ENCODE data around the gene SFTPD. TPM values are rescaled to one million over a fixed set of nuclear protein-coding genes. Genes with fewer than 3 reads are reported as not detected.
A peak's percentile ranks its signal among the peaks of the same experiment; 100 is the strongest.

Gene SFTPD
- total and polyA plus RNA-seq, 2 of the 13 experiments (the other 11 are each of a cell fraction or from before 2014, with no cell fraction given): not detected

DNA sequence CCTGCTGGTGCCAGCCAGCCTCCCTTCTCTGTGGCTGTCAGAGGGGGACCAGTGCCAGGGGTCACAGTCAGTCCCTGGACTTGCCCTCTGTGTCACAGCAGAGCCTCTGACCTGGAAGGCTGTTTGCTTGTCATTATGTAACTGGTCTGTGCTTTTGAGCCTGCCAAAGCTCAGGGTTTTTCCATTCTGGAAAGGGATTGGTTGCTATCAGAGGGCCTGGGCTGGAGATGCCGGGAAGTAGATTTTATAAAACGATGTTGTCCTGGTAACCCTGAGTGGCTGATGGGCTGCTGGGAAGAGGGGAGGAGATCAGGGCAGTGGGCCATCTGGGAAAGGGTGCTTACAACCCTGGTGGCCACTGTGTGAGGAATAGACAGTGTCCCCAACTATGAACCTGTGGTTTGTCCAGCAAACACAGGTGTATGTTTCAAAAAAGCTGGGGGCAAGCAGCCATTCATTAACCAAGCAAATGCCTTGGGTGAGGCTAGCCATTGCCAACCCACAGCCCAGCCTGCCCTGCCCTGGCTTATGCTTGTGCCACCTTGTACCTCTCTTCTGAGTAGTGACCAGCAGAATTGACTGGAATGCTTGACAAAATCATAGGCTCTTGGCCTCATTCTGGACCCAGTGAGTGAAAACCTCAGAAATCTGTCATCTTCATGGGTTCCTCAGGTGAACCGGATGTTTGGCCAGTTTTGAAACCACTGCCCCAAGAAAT, 21.6 kb downstream of the SFTPD start (continued):
- TF ChIP-seq CHD4 (IDR thresholded peaks at IDR 0.05; ENCODE audit: borderline replicate concordance, low read length) (no peak), NR2F6 (IDR thresholded peaks at IDR 0.05) (peak; percentile 88), NR2F6 (CRISPR knock-in tag; IDR thresholded peaks at IDR 0.05) (peak; percentile 93), BRCA1 (CRISPR knock-in tag; IDR thresholded peaks at IDR 0.05) (0 out of 2 replicates have a peak, but pooled peaks have one; percentile 47), FOXJ3 (CRISPR knock-in tag; IDR thresholded peaks at IDR 0.05; ENCODE audit: borderline replicate concordance) (peak; percentile 64; the same call in 1 of the 2 replicates), ARID2 (CRISPR knock-in tag; IDR thresholded peaks at IDR 0.05; ENCODE audit: borderline replicate concordance) (no peak), NFYB (CRISPR knock-in tag; IDR thresholded peaks at IDR 0.05) (peak; percentile 45; the same call in 1 of the 2 replicates), RNF2 (conservative IDR thresholded peaks at IDR 0.05; ENCODE audit: low read depth) (no peak), EED (CRISPR knock-in tag; IDR thresholded peaks at IDR 0.05) (no peak), TAF1 (CRISPR knock-in tag; IDR thresholded peaks at IDR 0.05) (no peak), ZFX (CRISPR knock-in tag; IDR thresholded peaks at IDR 0.05; ENCODE audit: low read depth) (peak; percentile 36; the same call in 1 of the 2 replicates), ZNF766 (CRISPR knock-in tag; IDR thresholded peaks at IDR 0.05; ENCODE audit: borderline replicate concordance) (0 out of 2 replicates have a peak, but pooled peaks have one; percentile 45), ZBTB7B (CRISPR knock-in tag; IDR thresholded peaks at IDR 0.05) (peak; percentile 48; the same call in 1 of the 2 replicates), PAF1 (CRISPR knock-in tag; IDR thresholded peaks at IDR 0.05) (no peak), HNRNPLL (IDR thresholded peaks at IDR 0.05; ENCODE audit: low read depth, low read length, poor library complexity, severe bottlenecking) (no peak), PPARG (CRISPR knock-in tag; conservative IDR thresholded peaks at IDR 0.05) (peak; percentile 93), KAT8 (CRISPR knock-in tag; IDR thresholded peaks at IDR 0.05) (peak; percentile 40; the same call in 1 of the 2 replicates), ELF3 (CRISPR knock-in tag; IDR thresholded peaks at IDR 0.05) (peak; percentile 54), FOXK1 (CRISPR knock-in tag; IDR thresholded peaks at IDR 0.05; ENCODE audit: borderline replicate concordance, low read depth) (peak; percentile 36; the same call in 1 of the 2 replicates), ZNF367 (CRISPR knock-in tag; IDR thresholded peaks at IDR 0.05; ENCODE audit: borderline replicate concordance) (no peak), MIXL1 (CRISPR knock-in tag; IDR thresholded peaks at IDR 0.05) (0 out of 2 replicates have a peak, but pooled peaks have one; percentile 15), ZFP37 (CRISPR knock-in tag; IDR thresholded peaks at IDR 0.05; ENCODE audit: borderline replicate concordance) (0 out of 2 replicates have a peak, but pooled peaks have one; percentile 59), FOSL2 (CRISPR knock-in tag; IDR thresholded peaks at IDR 0.05) (peak; percentile 72), ZNF292 (CRISPR knock-in tag; IDR thresholded peaks at IDR 0.05; ENCODE audit: borderline replicate concordance, low read depth) (peak; percentile 72; the same call in 1 of the 2 replicates)
- TF ChIP-seq, protein P1, sequence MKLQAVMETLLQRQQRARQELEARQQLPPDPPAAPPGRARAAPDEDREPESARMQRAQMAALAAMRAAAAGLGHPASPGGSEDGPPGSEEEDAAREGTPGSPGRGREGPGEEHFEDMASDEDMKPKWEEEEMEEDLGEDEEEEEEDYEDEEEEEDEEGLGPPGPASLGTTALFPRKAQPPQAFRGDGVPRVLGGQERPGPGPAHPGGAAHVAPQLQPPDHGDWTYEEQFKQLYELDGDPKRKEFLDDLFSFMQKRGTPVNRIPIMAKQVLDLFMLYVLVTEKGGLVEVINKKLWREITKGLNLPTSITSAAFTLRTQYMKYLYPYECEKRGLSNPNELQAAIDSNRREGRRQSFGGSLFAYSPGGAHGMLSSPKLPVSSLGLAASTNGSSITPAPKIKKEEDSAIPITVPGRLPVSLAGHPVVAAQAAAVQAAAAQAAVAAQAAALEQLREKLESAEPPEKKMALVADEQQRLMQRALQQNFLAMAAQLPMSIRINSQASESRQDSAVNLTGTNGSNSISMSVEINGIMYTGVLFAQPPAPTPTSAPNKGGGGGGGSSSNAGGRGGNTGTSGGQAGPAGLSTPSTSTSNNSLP (IDR thresholded peaks at IDR 0.05; ENCODE audit: low read depth, low read length): no peak
- TF ChIP-seq, protein P2, sequence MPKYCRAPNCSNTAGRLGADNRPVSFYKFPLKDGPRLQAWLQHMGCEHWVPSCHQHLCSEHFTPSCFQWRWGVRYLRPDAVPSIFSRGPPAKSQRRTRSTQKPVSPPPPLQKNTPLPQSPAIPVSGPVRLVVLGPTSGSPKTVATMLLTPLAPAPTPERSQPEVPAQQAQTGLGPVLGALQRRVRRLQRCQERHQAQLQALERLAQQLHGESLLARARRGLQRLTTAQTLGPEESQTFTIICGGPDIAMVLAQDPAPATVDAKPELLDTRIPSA (CRISPR knock-in tag; IDR thresholded peaks at IDR 0.05; ENCODE audit: borderline replicate concordance): no peak
- TF ChIP-seq, protein P3, sequence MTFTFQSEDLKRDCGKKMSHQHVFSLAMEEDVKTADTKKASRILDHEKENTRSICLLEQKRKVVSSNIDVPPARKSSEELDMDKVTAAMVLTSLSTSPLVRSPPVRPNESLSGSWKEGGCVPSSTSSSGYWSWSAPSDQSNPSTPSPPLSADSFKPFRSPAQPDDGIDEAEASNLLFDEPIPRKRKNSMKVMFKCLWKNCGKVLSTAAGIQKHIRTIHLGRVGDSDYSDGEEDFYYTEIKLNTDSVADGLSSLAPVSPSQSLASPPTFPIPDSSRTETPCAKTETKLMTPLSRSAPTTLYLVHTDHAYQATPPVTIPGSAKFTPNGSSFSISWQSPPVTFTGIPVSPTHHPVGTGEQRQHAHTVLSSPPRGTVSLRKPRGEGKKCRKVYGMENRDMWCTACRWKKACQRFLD (CRISPR knock-in tag; IDR thresholded peaks at IDR 0.05; ENCODE audit: borderline replicate concordance): no peak
